ENCODE data around the gene IQSEC1. TPM values are rescaled to one million over a fixed set of nuclear protein-coding genes. Genes with fewer than 3 reads are reported as not detected.

Gene IQSEC1
- total and polyA plus RNA-seq, 2 experiments from 2014 or later = 8.0 to 51.9 TPM

- no peaks in the 10 kb centered on the region for H3F3A ChIP-seq (replicated peaks; ENCODE audit: low read depth)
- no peak for DNase-seq (ENCODE audit: low spot score)
- no peaks in the 10 kb centered on the region for H3K4me1 Mint-ChIP-seq
- H3K4me1 ChIP-seq (ENCODE audit: insufficient read depth) = no peaks in the 10 kb centered on the region
- no peak overlapping the region for H3K4me2 ChIP-seq
- no peak overlapping the region for H2AFZ ChIP-seq
- H3K79me2 ChIP-seq (replicated peaks; ENCODE audit: insufficient read depth) = no peaks in the 10 kb centered on the region
- H3K36me3 Mint-ChIP-seq (ENCODE audit: low read depth) = no peaks in the 10 kb centered on the region
- TF ChIP-seq CREB1 (CRISPR knock-in tag; IDR thresholded peaks at IDR 0.05; ENCODE audit: low read depth) = no peak
- TF ChIP-seq ZNF114 (CRISPR knock-in tag; IDR thresholded peaks at IDR 0.05) = no peak
- no peak for TF ChIP-seq STAT1 (IDR thresholded peaks at IDR 0.05; ENCODE audit: unreplicated experiment)
- no peak for TF ChIP-seq JUNB (IDR thresholded peaks at IDR 0.05; ENCODE audit: unreplicated experiment)
- no peak for TF ChIP-seq ETS1 (IDR thresholded peaks at IDR 0.05)
- no peak for TF ChIP-seq EZH2 (IDR thresholded peaks at IDR 0.05; ENCODE audit: low read depth, unreplicated experiment)
- no peak for TF ChIP-seq CTCF (conservative IDR thresholded peaks at IDR 0.05; ENCODE audit: low read depth in 2 of 2)
- no peaks in the 10 kb centered on the region for H3K36me3 ChIP-seq (ENCODE audit: insufficient read depth)
- no peaks in the 10 kb centered on the region for H4K20me1 ChIP-seq (replicated peaks; ENCODE audit: insufficient read depth)
- H3K4me3 ChIP-seq = no peak overlapping the region
- H3K27me3 Mint-ChIP-seq (ENCODE audit: insufficient read depth, low read depth, poor library complexity) = peaks cover 13% of the 10 kb centered on the region
- no peaks in the 10 kb centered on the region for H3K9me2 ChIP-seq (ENCODE audit: insufficient read depth)
- H3K9me3 Mint-ChIP-seq = no peaks in the 10 kb centered on the region
- H3K27ac Mint-ChIP-seq = no peak overlapping the region; the same call in 1 of the 2 replicates
- ATAC-seq = no peak
- no peak overlapping the region for H3K4me3 Mint-ChIP-seq
- no peak overlapping the region for H3K27ac ChIP-seq (ENCODE audit: low read depth)
- H3K27me3 ChIP-seq (ENCODE audit: insufficient read depth) = no peaks in the 10 kb centered on the region
These were observed 10.0 kb downstream of the IQSEC1 start for GRCh38 chr3:13063225-13063624.

- no peak for DNase-seq (ENCODE audit: low spot score)
- Histone ChIP-seq H3K4me1 (ENCODE audit: insufficient read depth) (no peaks in the 10 kb centered on the region), H3K36me3 (ENCODE audit: insufficient read depth) (no peaks in the 10 kb centered on the region), H2AFZ (no peak overlapping the region), H3K9me2 (ENCODE audit: insufficient read depth) (no peaks in the 10 kb centered on the region), H3F3A (replicated peaks; ENCODE audit: low read depth) (no peaks in the 10 kb centered on the region), H3K4me2 (no peak overlapping the region), H3K4me3 (no peak overlapping the region), H3K27me3 (ENCODE audit: insufficient read depth) (no peaks in the 10 kb centered on the region), H3K79me2 (replicated peaks; ENCODE audit: insufficient read depth) (no peaks in the 10 kb centered on the region), H4K20me1 (replicated peaks; ENCODE audit: insufficient read depth) (no peaks in the 10 kb centered on the region), H3K27ac (ENCODE audit: low read depth) (no peak overlapping the region)
- Mint-ChIP-seq H3K27ac (no peak overlapping the region), H3K27me3 (ENCODE audit: insufficient read depth, low read depth, poor library complexity) (peaks cover 17% of the 10 kb centered on the region), H3K9me3 (no peaks in the 10 kb centered on the region), H3K36me3 (ENCODE audit: low read depth) (no peaks in the 10 kb centered on the region), H3K4me1 (peaks cover 2% of the 10 kb centered on the region; the same call in 2 of the 3 replicates), H3K4me3 (no peak overlapping the region)
- ATAC-seq = no peak
- TF ChIP-seq NANOG (IDR thresholded peaks at IDR 0.05; ENCODE audit: borderline replicate concordance) (no peak), CREB1 (CRISPR knock-in tag; IDR thresholded peaks at IDR 0.05; ENCODE audit: low read depth) (no peak), ZNF114 (CRISPR knock-in tag; IDR thresholded peaks at IDR 0.05) (no peak), ZNF462 (CRISPR knock-in tag; IDR thresholded peaks at IDR 0.05) (no peak), REST (IDR thresholded peaks at IDR 0.05; ENCODE audit: unreplicated experiment) (no peak)
These were observed 10.6 kb downstream of the IQSEC1 start for GRCh38 chr3:13062647-13063046.
